ENCODE data around the gene GP1BB.

Gene GP1BB

GRCh38 chr22:19758896-19759426, 35.6 kb downstream of the GP1BB start:
- DNase-seq (ENCODE audit: low spot score) (no peak), ATAC-seq (ENCODE audit: low read depth) (no peak)
- Histone ChIP-seq H3K4me3 (ENCODE audit: severe bottlenecking) (no peak overlapping the region), H3K27me3 (ENCODE audit: insufficient read depth, poor library complexity, severe bottlenecking) (peaks cover 35% of the 10 kb centered on the region), H3K4me1 (ENCODE audit: insufficient read depth, poor library complexity, severe bottlenecking) (no peaks in the 10 kb centered on the region), H3K36me3 (ENCODE audit: low read depth) (no peaks in the 10 kb centered on the region), H3K9me3 (ENCODE audit: severe bottlenecking) (no peaks in the 10 kb centered on the region), H3K27ac (ENCODE audit: poor library complexity, severe bottlenecking) (no peak overlapping the region)
- TF ChIP-seq, protein P1, sequence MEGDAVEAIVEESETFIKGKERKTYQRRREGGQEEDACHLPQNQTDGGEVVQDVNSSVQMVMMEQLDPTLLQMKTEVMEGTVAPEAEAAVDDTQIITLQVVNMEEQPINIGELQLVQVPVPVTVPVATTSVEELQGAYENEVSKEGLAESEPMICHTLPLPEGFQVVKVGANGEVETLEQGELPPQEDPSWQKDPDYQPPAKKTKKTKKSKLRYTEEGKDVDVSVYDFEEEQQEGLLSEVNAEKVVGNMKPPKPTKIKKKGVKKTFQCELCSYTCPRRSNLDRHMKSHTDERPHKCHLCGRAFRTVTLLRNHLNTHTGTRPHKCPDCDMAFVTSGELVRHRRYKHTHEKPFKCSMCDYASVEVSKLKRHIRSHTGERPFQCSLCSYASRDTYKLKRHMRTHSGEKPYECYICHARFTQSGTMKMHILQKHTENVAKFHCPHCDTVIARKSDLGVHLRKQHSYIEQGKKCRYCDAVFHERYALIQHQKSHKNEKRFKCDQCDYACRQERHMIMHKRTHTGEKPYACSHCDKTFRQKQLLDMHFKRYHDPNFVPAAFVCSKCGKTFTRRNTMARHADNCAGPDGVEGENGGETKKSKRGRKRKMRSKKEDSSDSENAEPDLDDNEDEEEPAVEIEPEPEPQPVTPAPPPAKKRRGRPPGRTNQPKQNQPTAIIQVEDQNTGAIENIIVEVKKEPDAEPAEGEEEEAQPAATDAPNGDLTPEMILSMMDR (IDR thresholded peaks at IDR 0.05; ENCODE audit: poor library complexity, severe bottlenecking) = no peak

- Histone ChIP-seq H3K27me3 (ENCODE audit: insufficient read depth, poor library complexity, severe bottlenecking) (peaks cover 35% of the 10 kb centered on the region), H3K36me3 (ENCODE audit: low read depth) (no peaks in the 10 kb centered on the region), H3K9me3 (ENCODE audit: severe bottlenecking) (no peaks in the 10 kb centered on the region), H3K27ac (ENCODE audit: poor library complexity, severe bottlenecking) (no peak overlapping the region), H3K4me3 (ENCODE audit: severe bottlenecking) (no peak overlapping the region), H3K4me1 (ENCODE audit: insufficient read depth, poor library complexity, severe bottlenecking) (no peaks in the 10 kb centered on the region)
- ATAC-seq (ENCODE audit: low read depth) (no peak), DNase-seq (ENCODE audit: low spot score) (no peak)
- TF ChIP-seq, protein P1 (IDR thresholded peaks at IDR 0.05; ENCODE audit: poor library complexity, severe bottlenecking) = no peak
These were observed 36.2 kb downstream of the GP1BB start for GRCh38 chr22:19759427-19760057.

GRCh38 chr22:19760058-19760950, 37.0 kb downstream of the GP1BB start, which contains the start of gene TBX1:
TSS of gene TBX1 (plus strand) at chr22:19760778. CDS start at chr22:19760844, 66 bp downstream.
- TF ChIP-seq, protein P1 (IDR thresholded peaks at IDR 0.05; ENCODE audit: poor library complexity, severe bottlenecking) = no peak
- ATAC-seq (ENCODE audit: low read depth) (no peak), DNase-seq (ENCODE audit: low spot score) (no peak)
- peaks cover 28% of the 10 kb centered on the region for H3K27me3 ChIP-seq (ENCODE audit: insufficient read depth, poor library complexity, severe bottlenecking)
- no peak within 1 kb of the TSS for H3K27ac ChIP-seq (ENCODE audit: poor library complexity, severe bottlenecking)
- no peaks in the 10 kb centered on the region for H3K36me3 ChIP-seq (ENCODE audit: low read depth)
- no peaks in the 10 kb centered on the region for H3K4me1 ChIP-seq (ENCODE audit: insufficient read depth, poor library complexity, severe bottlenecking)
- no peaks in the 10 kb centered on the region for H3K9me3 ChIP-seq (ENCODE audit: severe bottlenecking)
- H3K4me3 ChIP-seq (ENCODE audit: severe bottlenecking) = peak within 1 kb of the TSS; percentile 20

DNA sequence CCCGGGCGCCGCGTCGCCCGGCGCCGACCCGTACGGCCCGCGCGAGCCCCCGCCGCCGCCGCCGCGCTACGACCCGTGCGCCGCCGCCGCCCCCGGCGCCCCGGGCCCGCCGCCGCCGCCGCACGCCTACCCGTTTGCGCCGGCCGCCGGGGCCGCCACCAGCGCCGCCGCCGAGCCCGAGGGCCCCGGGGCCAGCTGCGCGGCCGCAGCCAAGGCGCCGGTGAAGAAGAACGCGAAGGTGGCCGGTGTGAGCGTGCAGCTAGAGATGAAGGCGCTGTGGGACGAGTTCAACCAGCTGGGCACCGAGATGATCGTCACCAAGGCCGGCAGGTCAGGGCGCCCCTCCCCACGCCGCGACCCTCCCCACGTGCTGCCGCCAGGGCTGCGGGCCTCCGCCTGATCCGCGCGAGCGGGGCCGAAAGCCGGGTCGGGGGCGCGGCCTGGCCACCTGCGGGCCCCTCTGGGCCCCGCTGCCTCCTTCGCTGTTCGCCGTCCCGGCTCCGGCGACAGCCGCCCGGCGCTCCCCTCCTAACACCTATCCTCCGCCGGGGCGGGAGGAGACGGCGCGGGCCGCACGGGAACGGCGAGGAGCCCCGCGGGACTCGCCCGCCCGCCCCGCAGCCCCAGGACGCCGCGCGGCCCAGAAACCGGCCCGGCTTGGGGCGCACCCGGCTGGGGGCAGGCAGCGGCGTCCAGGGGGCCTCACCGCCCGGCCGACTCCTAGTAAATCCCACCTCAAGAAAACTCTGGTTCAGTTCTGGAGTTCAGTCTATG, 37.8 kb downstream of the GP1BB start:
- TF ChIP-seq, protein P1 (IDR thresholded peaks at IDR 0.05; ENCODE audit: poor library complexity, severe bottlenecking) = no peak
- ATAC-seq (ENCODE audit: low read depth) (no peak), DNase-seq (ENCODE audit: low spot score) (no peak)
- Histone ChIP-seq H3K9me3 (ENCODE audit: severe bottlenecking) (no peaks in the 10 kb centered on the region), H3K36me3 (ENCODE audit: low read depth) (no peaks in the 10 kb centered on the region), H3K27me3 (ENCODE audit: insufficient read depth, poor library complexity, severe bottlenecking) (peaks cover 24% of the 10 kb centered on the region), H3K27ac (ENCODE audit: poor library complexity, severe bottlenecking) (no peak overlapping the region), H3K4me3 (ENCODE audit: severe bottlenecking) (peak overlapping the region; percentile 20), H3K4me1 (ENCODE audit: insufficient read depth, poor library complexity, severe bottlenecking) (no peaks in the 10 kb centered on the region)

All from RWPE2 (cell line).